HUES6 (cell line): Measurements from ENCODE around the gene FBLN1.

ENCODE experiments used
- H3K27ac ChIP-seq: 2 replicates; pipeline ENCODE4 v1.7.0; 2013; ENCODE audit warnings: low read depth, mild to moderate bottlenecking, low read length, inconsistent platforms
- H3K27me3 ChIP-seq: 2 replicates; pipeline ENCODE4 v1.6.1; 2013; ENCODE audit warnings: low read length; ENCODE audit not compliant: control insufficient read depth, insufficient read depth
- H3K36me3 ChIP-seq: 2 replicates; pipeline ENCODE4 v1.6.1; 2013; ENCODE audit warnings: low read length; ENCODE audit not compliant: control insufficient read depth, insufficient read depth
- H3K4me1 ChIP-seq: 2 replicates; pipeline ENCODE4 v1.6.1; 2013; ENCODE audit warnings: low read length; ENCODE audit not compliant: control insufficient read depth, insufficient read depth
- H3K4me3 ChIP-seq: 2 replicates; pipeline ENCODE4 v1.5.1; 2013; ENCODE audit warnings: low read depth, low read length
- H3K9ac ChIP-seq: one replicate; pipeline ENCODE4 v1.6.1; 2013; ENCODE audit warnings: mild to moderate bottlenecking, low read length
- H3K9me3 ChIP-seq: 2 replicates; pipeline ENCODE4 v1.6.1; 2013; ENCODE audit warnings: low read depth, low read length; ENCODE audit not compliant: control insufficient read depth, insufficient read depth

FBLN1 gene, protein sequence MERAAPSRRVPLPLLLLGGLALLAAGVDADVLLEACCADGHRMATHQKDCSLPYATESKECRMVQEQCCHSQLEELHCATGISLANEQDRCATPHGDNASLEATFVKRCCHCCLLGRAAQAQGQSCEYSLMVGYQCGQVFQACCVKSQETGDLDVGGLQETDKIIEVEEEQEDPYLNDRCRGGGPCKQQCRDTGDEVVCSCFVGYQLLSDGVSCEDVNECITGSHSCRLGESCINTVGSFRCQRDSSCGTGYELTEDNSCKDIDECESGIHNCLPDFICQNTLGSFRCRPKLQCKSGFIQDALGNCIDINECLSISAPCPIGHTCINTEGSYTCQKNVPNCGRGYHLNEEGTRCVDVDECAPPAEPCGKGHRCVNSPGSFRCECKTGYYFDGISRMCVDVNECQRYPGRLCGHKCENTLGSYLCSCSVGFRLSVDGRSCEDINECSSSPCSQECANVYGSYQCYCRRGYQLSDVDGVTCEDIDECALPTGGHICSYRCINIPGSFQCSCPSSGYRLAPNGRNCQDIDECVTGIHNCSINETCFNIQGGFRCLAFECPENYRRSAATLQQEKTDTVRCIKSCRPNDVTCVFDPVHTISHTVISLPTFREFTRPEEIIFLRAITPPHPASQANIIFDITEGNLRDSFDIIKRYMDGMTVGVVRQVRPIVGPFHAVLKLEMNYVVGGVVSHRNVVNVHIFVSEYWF

DNA sequence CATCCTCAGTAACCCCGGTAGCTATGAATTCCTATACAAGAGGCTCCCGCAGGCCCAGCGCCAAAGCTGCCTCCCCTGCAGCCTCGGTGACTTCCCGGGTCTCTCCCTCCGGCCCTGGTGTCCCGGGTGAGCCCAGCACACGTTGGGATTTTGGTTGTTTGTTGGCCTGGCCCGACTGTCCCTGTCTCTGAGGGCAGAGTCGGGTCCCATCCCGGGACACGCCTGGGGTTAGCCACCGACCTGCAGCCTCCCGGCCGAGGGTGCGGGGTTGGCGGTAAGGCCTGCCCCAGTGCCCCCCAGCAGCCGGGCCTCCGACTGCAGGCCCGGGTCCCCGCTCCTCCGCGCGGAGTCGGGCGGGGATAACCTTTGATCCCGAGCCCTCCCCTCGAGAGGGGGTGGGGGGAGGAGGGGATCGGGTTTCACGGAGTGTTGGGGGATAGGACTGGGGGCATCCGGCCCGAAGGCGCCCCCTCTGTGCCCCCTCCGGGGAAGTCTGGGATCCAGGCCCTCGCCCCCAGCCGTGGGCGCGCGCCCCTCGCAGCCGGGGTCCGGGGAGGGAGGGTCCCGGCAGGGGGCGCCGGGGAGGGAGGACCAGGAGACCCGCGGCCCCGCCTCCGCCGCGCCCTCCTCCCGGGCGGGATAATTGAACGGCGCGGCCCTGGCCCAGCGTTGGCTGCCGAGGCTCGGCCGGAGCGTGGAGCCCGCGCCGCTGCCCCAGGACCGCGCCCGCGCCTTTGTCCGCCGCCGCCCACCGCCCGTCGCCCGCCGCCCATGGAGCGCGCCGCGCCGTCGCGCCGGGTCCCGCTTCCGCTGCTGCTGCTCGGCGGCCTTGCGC is at the start of gene FBLN1:
Gene FBLN1, plus strand, starts transcription at position 669 of the 835 bp plus-strand sequence. Its CDS starts 103 bp downstream, at position 772.
- Histone ChIP-seq H3K4me1 (peaks cover 35% of the 10 kb centered on the region), H3K27me3 (no peaks in the 10 kb centered on the region), H3K4me3 (peak within 1 kb of the TSS; percentile 71), H3K36me3 (no peaks in the 10 kb centered on the region), H3K9ac (peak within 1 kb of the TSS; percentile 95), H3K27ac (peak within 1 kb of the TSS; percentile 96), H3K9me3 (no peaks in the 10 kb centered on the region)

DNA sequence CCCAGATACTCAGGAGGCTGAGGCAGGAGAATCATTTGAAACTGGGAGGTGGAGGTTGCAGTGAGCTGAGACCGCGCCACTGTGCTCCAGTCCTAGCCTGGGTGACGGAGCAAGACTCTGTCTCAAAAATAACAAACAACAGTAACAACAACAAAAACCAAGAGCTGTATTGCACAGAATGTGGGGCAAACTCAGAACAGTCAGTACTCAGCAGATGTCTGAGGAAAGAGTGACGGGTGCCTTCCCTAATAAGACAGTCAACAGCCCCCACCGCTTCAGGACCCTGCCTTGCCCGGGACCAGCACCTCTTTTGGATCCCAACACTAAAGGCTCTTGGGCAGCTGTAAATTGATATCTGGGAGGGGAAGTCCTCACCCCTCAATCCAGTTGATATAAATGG is 48.9 kb upstream of the FBLN1 start:
- Histone ChIP-seq H3K4me1 (no peaks in the 10 kb centered on the region), H3K27me3 (no peaks in the 10 kb centered on the region), H3K9ac (no peak overlapping the region), H3K9me3 (no peaks in the 10 kb centered on the region), H3K27ac (no peak overlapping the region), H3K4me3 (no peak overlapping the region), H3K36me3 (no peaks in the 10 kb centered on the region)

DNA sequence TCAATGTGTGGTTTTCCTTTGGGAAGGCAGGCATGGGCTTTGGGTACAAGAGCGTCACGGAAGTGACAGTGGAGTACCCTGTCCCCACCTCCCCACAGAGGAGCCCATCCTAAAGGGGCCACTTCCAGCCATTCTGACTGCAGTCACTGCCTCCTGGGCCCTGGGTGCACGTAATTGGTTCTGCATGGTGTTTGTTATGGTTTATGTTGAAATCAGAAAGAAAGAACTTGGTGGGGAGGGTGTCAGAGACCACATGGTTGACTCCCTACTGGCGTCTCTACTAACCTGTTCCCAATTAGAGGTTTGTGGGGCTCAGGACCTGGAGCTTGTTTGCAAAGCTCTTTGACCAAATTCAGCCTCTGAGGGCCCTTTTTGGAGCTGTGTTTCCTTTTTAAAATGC is 48.4 kb upstream of the FBLN1 start:
- H3K4me3 ChIP-seq, result no peak overlapping the region
- no peak overlapping the region for H3K9ac ChIP-seq
- no peaks in the 10 kb centered on the region for H3K9me3 ChIP-seq
- no peaks in the 10 kb centered on the region for H3K4me1 ChIP-seq
- H3K27ac ChIP-seq, result no peak overlapping the region
- H3K36me3 ChIP-seq, result no peaks in the 10 kb centered on the region
- H3K27me3 ChIP-seq, result no peaks in the 10 kb centered on the region

DNA sequence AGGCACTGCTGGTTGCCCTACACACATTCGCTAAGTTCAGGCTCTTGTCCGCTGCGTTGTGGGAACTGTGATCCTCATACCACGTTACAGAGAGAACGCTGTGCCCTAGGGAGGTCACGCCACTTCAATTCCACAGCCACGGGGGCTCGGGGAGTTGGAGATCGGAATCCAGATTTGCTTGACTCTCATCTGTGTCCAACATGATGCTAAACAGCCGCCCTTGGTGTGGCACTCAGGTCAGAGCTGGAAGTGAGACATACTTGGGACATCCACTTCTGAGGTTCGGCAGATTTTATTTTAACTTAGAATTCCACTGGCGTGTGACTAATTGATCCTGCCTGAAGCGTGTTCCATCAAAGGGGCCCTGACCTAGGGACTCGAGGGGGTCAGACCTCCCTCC is 47.5 kb upstream of the FBLN1 start:
- H3K9me3 ChIP-seq, result no peaks in the 10 kb centered on the region
- H3K9ac ChIP-seq, result no peak overlapping the region
- no peaks in the 10 kb centered on the region for H3K36me3 ChIP-seq
- no peak overlapping the region for H3K4me3 ChIP-seq
- no peak overlapping the region for H3K27ac ChIP-seq
- no peaks in the 10 kb centered on the region for H3K27me3 ChIP-seq
- H3K4me1 ChIP-seq, result no peaks in the 10 kb centered on the region

DNA sequence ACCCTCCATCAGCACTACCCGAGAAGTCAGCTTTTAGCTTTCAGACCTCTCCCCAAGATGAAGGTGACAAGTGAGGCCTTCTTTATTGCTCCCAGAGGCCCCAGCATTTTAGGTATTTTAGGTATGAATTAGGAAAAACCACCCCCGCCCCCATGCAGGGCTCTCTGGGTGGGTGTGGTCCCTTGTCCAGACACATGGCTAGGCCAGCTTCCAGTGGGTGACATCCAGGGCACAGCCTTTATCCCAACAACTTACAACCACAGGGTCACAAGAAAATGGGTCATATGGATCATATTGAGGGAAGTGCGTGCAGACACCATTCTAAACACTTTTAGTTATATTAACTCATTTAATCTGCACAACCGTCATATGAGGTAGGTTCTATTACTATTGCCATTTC is 47.1 kb upstream of the FBLN1 start:
- Histone ChIP-seq H3K4me1 (no peaks in the 10 kb centered on the region), H3K36me3 (no peaks in the 10 kb centered on the region), H3K4me3 (no peak overlapping the region), H3K9ac (no peak overlapping the region), H3K27me3 (no peaks in the 10 kb centered on the region), H3K27ac (no peak overlapping the region), H3K9me3 (no peaks in the 10 kb centered on the region)

DNA sequence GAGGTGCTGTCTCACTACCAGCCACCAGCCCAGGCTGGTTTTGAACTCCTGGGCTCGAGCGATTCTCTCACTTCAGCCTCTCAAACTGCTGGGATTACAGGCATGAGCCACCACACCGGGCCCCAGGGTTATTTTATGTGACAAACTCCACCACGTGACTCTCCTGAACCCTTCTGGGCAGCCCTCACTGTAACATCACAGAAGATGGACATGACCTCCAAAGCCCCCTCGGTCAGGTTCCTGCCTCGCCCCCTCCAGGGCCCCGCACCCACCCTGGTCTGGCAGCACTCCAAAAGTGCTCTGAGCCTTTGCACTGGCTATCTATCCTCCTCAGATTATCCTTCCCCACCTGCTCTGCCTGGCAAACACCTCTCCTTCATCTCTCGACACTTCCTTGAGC is 45.9 kb upstream of the FBLN1 start:
- no peak overlapping the region for H3K9ac ChIP-seq
- H3K27ac ChIP-seq, result no peak overlapping the region
- no peaks in the 10 kb centered on the region for H3K9me3 ChIP-seq
- no peaks in the 10 kb centered on the region for H3K36me3 ChIP-seq
- no peaks in the 10 kb centered on the region for H3K27me3 ChIP-seq
- no peaks in the 10 kb centered on the region for H3K4me1 ChIP-seq
- H3K4me3 ChIP-seq, result no peak overlapping the region

DNA sequence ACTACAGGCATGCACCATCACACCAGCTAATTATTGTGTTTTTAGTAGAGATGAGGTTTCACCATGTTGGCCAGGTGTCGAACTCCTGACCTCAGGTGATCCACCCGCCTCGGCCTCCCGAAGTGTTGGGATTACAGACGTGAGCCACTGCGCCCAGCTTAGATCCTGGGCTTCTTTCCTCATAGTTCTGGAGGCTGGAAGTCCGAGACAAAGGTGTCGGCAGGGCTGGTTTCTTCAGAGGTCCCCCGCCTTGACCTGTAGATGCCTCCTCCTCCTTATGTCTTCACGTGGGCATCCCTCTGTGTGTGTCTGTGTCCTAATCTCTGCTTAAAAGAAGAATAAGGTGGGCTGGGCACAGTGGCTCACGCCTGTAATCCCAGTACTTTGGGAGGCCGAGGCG is 44.2 kb upstream of the FBLN1 start:
- H3K9me3 ChIP-seq, result peaks cover under 1% of the 10 kb centered on the region; the same call in 1 of the 2 replicates
- H3K36me3 ChIP-seq, result no peaks in the 10 kb centered on the region
- H3K4me1 ChIP-seq, result no peaks in the 10 kb centered on the region
- H3K27me3 ChIP-seq, result no peaks in the 10 kb centered on the region
- H3K4me3 ChIP-seq, result no peak overlapping the region
- no peak overlapping the region for H3K27ac ChIP-seq
- H3K9ac ChIP-seq, result no peak overlapping the region

DNA sequence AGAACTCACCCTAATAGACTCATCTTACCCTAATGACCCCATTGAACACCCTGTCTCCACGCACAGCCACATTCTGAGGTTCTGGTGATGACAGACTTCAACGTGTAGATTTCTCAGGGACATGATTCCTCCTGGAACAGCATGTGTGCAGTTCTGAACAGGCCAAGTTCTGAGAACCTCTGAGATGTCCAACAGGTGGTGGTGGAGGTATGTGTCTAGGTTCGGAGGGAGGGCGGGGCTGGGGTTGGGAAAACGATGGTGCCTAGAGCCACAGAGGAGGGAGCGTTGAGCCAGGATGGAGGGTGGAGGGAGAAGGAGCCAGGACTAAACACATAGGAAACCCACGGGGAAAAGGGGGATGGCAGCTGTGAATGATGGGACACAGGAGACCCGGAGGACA is 43.4 kb upstream of the FBLN1 start:
- H3K27ac ChIP-seq, result no peak overlapping the region
- H3K36me3 ChIP-seq, result no peaks in the 10 kb centered on the region
- no peak overlapping the region for H3K4me3 ChIP-seq
- H3K9ac ChIP-seq, result no peak overlapping the region
- H3K4me1 ChIP-seq, result no peaks in the 10 kb centered on the region
- peaks cover 6% of the 10 kb centered on the region; the same call in 1 of the 2 replicates for H3K9me3 ChIP-seq
- H3K27me3 ChIP-seq, result no peaks in the 10 kb centered on the region

DNA sequence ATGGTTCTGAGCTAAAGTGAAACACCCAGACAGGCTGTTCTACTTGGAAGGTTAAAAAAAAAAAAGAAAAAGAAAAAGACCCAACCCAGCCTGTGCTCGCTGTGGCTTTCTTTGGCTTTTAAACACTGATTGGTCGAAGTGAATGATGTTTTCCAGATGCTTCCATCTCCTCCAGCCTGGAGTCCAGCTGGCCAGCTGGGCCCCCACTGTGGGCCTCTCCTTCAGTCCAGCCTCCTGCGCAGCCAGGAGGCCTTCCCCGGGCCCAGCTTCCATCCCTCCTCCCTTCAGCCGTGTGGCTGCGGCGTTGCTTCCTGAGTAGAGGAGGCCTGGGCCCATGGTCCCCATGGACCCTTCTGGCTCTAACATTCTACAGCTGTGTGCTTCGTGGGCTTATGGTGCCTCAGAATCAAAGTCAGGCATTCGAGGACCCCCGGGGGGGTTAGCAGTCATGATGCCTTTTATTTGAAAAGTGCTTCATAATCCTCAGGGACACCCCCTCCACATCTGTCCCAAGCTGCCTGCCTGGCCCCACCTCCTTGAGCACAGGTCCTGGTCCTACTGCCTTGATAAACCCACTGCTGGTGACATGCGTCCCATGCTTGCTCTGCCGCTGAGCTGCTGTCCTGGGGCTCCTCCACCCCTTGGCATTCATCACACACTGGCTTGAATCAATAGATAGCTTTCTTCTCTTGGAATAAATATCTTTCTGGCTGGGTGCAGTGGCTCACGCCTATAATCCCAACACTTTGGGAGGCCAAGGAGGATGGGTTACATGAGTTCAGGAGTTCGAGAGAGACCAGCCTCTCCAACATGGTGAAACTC is 42.2 kb upstream of the FBLN1 start:
- Histone ChIP-seq H3K27ac (no peak overlapping the region), H3K4me3 (no peak overlapping the region), H3K9ac (no peak overlapping the region), H3K9me3 (peaks cover 6% of the 10 kb centered on the region; the same call in 1 of the 2 replicates), H3K27me3 (no peaks in the 10 kb centered on the region), H3K4me1 (no peaks in the 10 kb centered on the region), H3K36me3 (no peaks in the 10 kb centered on the region)

DNA sequence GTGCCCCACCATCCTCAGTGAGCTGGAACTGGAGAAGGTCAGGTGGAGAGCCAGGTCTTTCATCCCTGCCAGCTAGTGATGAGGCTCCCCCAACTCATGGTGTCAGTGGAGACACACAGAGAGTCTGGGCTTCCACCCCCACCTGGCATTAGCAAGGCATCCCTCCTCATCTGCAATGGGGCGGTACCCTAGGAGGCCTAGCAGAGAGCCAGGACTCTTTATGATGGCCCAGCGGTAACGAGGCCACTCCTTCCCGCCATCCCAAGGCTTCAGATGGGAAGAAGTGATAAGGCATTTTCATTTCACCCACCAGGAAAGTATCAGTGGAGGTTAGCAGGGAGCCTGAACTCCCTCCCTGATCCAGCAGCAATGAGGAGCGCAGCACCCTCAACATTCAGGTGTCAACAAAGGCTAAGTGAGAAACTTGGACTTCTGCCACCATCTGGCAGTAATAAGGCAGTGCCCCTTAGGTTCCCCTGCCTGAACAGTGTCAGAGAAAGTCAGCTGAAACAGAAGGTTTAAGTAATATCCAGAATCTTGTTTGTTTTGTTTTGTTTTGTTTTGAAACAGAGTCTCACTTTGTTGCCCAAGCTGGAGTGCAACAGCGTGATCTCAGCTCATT is 40.5 kb upstream of the FBLN1 start:
- H3K4me1 ChIP-seq, result no peaks in the 10 kb centered on the region
- no peak overlapping the region for H3K27ac ChIP-seq
- peaks cover 6% of the 10 kb centered on the region; the same call in 1 of the 2 replicates for H3K9me3 ChIP-seq
- no peak overlapping the region for H3K9ac ChIP-seq
- H3K27me3 ChIP-seq, result no peaks in the 10 kb centered on the region
- no peaks in the 10 kb centered on the region for H3K36me3 ChIP-seq
- H3K4me3 ChIP-seq, result no peak overlapping the region
